HK-2 (cell line): ENCODE measurements around the gene MC4R.
"Not testable (repeated sequence)": the region's sequence is repeated elsewhere in the genome, so short reads cannot be mapped to it uniquely, and the experiment has no call there.

Source experiments
- DNase-seq: peaks from one replicate; pipeline ENCODE4 v3.0.0-alpha.2; 2018; ENCODE audit not compliant: unreplicated experiment

The MC4R gene

DNA sequence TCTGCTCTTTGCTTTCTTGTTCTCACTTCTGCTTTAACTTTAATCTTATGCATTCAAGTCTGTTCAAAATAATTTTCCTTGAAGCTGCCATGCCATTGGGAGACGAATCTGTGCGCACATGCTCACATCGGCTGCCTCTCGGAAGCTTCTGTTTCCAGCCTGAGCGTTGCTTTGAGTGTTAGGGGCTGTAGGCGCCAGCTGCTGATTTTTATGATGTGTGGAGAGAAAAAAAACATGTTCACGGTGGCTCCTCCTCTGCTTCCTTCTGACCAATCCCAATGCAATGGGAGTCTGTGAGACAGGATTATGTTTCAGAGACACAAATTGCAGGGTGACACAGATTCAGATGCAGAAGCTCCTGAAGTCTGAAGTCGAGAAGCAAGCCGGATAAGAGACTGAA is at the start of gene MC4R:
TSS of gene MC4R (minus strand) at position 180 of the 400 bp plus-strand sequence. CDS start 426 bp downstream, outside the sequence.
- no peak for DNase-seq

DNA sequence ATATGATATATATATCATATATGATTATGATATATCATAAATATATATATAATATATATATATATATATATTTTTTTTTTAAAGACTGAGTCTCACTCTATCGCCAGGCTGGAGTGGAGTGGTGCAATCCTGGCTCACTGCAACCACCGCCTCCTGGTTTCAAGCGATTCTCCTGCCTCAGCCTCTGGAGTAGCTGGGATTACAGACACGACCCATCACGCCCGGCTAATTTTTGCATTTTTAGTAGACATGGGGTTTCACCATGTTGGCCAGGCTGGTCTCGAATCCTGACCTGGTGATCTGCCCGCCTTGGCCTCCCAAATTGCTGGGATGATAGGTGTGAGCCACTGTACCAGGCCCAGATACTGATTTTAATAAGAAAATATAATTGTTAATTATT is 49.7 kb upstream of the MC4R start:
- DNase-seq, result not testable (repeated sequence)

DNA sequence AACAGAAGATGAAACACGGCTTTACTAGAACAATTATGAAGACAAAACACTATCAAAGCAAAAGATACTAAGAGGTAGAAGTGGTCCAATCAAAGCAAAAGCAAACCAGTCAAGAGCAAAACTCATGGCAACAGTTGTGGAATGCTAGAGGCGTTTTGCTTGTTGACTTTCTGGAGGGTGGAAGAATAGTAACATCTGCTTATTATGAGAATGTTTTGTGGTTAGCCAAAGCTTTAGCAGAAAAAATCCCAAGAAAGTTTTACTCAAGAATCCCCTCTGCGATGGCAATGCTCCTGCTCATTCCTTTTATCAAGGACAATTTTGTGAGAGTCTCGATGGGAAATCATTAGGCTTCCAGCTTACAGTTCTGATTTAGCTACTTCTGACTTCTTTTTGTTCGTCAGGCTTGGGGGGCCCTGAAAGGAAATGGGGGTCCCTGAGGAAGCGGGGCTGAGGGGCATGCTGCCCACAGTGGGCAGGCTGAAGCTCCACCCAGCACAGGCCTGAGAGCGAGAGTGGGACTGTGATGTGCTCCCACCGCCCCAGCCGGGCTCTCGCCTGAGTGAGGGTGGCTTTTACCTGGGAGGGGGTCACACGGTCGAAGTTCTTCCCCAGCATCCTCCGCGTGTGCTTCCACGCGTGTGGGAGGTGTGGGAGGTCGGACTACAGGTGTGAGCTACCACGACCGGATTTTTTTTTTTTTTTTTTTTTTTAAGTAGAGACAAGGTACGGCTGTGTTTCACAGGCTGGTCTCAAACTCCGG is 49.0 kb upstream of the MC4R start:
- DNase-seq, result no peak

DNA sequence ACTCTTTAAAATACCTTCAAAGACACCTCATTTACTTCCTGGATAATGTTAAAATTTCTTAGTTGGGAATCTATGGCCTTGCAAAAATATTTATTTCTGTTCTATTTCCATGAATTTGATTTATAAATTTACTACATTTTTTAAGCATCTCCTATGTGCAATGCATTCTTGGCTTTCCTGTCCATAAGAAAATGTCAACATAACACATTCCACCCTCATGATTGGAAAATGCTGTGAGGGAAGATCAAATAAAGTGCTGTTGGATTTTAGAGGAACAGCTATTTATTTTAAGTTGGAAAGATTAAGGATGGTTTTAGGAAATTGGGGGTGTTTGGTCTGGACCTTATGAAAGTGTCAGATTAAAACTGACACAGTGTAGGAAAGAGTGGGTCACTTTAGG is 45.4 kb upstream of the MC4R start:
- DNase-seq, result no peak

DNA sequence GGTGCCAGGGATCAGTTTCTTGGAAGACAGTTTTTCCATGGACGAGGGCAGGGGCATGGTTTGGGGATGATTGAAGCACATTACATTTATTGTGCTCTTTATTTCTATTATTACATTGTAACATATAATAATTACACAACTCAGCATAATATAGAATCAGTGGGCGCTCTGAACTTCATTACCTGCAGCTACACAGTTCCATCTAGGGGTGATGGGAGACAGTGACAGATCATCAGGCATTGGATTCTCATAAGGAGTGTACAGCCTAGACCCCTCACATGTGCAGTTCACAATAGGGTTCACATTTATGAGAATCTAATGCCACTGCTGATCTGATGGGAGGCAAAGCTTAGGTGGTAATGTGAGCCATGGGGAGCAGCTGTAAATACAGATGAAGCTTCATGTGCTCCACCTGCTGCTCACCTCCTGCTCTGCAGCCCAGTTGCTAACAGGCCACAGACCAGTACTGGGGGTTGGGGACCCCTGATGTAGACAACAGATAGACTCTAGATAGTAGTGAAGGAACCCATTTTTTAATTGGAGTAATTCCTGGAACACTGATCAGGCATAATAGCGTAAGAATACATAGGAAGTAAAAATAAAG is 41.5 kb upstream of the MC4R start:
- peak; percentile 6 for DNase-seq

DNA sequence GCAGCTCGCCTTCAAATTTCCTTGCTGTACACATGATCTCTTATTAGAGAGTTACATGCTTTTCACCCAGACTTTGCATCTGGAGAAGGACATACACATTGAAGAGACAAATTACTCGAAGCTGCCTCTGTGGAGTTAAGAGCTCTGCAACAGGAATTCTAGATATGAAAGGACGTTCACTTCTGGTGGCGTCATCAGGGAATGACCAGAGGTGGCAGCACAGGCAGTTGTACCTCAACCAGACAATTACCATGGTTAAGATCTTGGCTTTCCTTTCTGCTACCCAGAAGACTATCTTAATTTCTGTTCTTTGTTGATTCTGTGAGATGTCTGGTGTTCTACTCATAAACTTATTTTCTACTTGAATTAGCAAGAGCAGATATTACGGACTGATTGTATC is 39.1 kb upstream of the MC4R start:
- no peak for DNase-seq

DNA sequence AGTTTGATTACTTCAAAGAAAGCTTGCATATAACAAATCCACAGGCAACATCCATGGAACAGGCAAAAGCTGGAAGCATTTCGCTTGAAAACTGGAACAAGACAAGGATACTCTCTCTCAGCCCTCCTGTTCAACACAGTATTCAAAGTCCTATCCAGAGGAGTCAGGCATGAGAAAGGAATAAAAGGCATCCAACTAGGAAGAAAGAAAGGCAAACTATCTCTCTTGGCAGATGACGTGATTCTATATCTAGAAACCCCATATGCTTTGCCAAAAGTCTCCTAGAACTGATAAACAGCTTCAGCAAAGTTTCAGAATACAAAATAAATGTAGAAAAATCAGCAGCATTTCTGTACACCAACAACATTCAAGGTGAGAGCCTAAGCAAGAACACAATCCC is 34.1 kb upstream of the MC4R start:
- no peak for DNase-seq

DNA sequence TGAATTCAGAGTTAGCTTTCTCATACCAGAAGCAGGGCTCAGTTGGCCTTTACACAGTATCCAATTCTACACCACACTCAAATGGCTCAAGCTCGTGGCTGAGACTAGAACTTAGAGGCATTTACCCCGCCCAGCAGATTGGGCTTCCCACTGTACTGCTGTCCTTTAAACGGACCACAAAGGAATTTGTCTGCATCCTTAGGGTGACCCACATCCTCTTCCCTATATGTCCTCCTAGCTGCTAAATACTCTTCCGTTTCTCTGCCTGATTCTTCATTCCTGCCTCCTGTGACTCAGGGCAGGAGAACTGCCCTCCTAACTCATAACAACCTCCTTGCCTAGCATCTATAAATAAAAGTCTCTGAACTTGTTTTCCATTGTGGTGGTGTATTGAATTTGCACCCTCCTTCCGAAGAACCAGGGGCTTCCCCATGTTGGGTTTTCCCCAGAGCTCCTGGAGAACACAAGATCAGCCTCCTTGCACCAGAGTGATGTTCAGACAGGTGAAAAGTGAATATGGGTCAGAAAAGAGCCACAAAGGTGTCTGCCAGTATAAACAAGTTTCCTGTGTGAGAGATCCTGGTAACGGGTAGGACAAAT is 32.0 kb upstream of the MC4R start:
- no peak for DNase-seq

DNA sequence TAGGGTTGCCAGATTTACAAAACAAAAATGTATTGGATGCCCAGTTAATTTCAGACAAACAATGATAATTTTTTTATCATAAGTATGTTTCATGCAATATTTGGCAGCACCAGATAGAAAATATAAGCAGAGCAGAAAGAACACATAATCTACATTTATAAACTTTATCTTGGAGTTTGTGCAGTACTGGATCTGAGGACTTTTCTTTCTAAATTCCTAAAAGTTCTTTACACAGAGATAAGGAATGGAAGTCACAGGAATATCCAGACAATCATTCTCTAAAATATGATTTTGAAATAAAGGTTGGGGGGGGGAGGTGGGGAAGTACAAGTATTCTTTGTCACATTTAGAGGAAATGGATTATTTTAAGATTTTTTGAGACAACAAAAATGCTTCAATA is 28.8 kb upstream of the MC4R start:
- no peak for DNase-seq

DNA sequence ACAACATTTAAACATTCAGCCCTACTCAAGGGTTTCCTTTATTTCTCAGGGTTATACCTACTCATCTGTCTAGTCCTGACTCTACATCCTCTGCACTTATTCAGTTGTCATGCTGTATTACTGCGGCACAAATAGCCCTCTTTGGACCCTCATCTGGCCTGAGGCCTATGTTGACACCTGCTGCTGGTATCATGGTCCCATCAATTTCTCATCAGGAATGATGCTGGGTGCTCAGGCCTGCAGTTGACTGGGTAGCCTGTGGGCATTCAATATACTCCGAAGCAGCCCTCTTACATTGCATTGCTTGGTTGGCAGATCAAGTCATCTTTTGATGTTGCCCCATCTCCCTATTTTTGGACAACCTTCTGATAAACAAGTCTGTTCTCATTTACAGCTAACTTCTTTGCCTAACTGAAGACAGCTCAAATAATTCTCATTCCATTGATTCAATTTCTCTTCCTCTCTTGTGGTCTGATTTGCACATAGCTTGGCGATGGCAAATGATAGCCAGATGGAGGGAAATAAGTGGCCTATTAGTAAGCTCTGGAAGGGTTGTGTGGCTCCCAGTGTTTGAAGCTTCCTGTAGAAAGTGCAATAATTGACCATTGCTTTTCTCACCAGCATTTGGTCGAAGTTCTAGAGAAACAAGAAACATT is 19.1 kb upstream of the MC4R start:
- no peak for DNase-seq

DNA sequence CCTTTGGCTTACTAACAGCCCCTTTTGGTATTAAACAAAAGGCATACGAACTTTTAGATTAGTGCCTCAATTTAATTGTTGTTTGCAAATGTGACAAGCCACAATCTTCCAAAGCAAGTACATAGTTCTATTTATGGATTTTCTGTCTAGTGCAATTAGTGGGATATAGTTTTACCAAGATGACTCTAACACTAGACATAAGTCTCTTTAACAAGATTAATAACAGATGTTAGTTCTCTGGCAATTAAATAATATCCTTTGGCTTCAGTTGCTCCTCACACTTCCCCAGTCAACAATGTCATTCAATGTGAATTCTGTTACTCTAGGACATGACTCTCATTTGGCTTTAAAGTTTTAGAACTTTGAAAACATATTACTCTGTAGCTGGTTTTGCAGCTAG is 16.7 kb upstream of the MC4R start:
- no peak for DNase-seq

DNA sequence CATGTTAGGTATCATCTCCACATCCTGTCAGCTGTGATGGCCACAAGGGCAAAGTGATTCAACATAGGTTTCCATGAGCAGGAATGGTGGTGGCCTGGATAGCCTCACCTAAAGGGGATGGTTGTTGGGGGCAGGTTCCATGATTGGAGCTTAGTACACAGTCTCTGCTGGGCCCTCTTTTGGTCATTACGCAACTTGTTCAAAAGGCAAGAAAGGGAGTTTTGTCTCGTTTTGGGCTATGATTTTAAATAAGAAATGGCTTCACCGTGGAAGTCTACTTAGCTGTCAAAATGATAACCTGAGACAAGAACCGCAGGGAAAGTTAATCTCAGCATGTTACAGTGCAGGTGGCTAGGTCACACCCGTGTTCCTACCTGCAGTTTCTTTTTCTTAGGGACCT is 13.1 kb upstream of the MC4R start:
- DNase-seq, result no peak

DNA sequence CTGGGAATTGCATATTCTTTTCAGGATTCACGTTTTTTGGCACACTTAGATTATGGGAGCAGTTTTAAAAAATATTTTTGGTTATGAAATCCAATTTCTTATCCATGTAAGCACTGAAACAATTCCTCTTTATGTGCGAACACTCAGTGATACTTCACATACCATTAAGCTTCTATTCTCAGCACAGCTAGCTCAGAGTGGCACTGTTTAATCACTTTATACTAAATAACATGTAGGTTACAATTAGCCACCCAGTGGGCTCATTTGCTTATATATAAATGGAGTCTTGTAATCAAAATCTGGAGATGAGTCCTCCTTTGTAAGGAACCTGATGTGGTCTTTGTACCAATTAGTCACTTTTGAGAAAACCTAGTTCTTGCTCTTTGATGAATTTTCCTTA is 11.3 kb upstream of the MC4R start:
- DNase-seq, result no peak

DNA sequence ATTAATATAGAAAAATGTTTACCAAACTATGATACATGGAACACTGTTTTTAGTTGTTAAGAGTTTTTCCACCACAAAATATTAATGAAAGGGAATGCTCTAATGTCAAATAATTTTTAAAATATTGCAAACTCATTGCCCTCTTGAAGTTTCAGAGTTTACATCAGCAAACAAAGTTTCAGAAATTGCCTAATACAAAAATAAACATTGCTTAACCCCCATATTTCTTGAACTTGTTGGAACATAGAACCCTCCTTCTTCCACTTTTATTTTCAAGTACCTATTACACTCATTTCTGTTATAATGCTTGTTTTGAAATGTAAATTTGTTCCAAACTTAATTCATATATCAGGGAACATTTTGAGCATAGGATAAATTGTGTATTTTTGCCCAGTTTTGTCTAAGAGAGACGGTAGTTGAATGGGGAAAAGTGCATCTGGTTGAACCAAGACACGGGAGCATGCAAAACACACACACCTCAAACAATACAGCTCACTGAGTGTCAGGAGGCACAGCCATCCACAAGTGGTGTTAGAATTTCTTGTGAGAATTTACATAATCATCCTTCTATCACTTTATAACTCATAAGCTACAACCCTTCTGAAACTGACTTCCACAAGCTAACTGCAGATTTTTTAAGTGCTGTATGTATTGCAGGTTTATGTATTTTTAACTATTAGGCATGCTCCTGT is 5.3 kb upstream of the MC4R start:
- no peak for DNase-seq

DNA sequence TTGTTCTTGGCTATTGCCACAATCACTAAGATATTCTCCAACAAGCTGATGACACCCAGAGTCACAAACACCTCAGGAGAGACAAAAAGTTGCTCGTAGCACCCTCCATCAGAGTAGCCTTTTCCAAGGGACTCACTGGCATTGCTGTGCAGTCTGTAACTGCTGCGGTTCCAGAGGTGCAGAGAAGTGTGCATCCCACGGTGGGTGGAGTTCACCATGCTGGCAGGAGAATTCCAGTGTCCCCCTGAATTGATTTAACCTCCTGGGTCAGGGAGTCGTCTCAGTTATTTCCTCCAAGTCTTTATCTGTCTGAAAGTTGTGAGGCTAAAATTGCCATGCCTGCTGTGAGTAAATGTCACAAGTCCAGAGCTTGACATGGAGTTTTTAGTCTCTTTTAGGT is 443 bp downstream of the MC4R start:
- DNase-seq, result no peak

DNA sequence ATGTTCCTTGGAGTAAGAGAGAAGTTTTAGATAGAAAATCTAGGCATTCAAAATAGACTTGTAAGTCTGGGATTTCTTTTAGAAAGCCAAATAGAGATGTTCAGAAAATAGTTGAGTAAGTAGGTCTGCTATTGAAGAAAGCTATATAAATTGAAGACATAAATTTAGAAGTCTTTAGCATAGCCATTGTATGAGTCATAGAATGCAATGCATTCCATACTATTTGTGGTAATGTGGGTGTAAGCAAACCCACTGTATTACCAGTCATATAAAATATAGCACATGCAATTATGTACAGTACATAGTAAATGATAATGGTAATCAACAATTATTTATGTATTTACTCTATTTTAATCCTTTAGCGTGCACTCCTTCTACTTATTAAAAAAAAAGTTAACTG is 14.1 kb downstream of the MC4R start:
- no peak for DNase-seq

DNA sequence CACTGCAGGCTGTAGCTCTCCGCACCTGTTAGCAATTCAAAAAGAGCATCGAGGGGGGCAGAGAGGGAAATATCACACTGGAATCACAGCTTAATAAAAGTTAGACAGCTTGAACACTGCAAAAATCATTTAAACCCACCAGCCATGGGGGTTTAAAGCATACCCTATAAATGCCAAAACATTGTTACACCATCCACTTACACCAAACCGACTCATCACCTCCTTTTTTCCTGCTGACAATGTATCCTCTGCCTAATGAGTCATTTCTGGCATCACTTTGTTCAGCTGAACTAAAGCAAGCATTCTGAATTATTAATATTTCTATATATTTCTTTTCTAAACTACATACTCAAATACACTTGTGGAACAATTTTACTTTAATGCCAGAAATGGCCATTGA is 21.6 kb downstream of the MC4R start:
- no peak for DNase-seq

DNA sequence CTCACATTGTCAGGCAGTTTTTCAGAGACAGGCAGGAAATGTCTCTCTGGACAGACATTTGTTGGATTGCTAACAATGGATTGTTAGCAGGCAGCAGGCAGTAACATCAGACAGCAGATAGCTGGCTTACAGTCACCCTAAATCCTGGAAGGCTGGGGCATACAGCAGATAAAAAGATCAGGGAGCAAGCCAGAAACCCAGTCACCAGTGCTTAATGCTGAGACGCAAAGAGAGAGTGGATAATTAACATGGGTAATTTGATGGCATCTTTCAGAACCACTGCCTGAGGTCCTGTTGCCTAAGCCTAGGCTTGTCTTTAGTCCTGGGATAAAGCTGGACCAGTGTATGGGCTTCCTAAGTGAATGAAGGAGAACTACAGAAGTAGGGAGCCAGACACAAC is 22.4 kb downstream of the MC4R start:
- no peak for DNase-seq

DNA sequence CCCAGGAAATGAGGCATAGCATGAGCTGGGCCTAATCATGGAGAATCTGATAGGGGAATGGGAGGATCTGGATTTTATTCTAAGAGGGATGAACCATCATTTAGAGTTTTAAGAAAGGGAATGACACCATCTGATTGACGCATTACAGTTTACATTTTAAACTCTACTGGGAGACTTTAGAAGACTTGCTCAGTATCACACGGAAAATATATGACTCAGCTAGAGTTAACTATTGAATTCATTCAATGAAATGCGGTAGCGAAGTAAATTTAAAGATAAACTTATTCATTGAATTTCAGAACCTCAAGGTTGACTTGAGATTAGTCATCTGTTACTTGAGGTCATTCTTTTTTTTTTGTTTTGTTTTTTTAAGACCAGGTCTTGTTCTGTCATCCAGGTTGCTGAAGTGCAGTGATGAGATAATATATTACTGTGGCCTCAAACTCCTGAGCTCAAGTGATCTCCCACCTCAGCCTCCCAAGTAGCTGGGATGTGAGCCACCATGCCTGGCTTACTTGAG is 25.0 kb downstream of the MC4R start:
- DNase-seq, result peak; percentile 17

DNA sequence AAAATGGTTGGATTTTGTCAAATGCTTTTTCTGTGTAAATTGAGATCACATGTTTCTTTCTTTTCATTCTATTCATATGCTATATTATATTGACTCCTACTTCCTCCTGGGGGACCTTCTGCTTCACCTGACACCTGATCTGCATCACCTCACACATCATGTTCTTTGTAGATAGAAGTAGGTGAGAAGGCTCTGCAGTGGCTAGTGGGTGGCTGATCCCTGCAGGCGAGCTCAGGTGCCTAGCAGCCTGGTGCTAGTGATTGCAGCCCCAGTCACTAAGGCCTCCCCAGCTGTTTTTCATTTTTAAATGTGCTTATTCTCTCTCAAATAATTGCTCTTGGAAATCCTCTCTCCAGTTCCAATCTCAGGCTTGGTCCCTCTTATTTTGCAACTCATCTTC is 33.6 kb downstream of the MC4R start:
- no peak for DNase-seq

DNA sequence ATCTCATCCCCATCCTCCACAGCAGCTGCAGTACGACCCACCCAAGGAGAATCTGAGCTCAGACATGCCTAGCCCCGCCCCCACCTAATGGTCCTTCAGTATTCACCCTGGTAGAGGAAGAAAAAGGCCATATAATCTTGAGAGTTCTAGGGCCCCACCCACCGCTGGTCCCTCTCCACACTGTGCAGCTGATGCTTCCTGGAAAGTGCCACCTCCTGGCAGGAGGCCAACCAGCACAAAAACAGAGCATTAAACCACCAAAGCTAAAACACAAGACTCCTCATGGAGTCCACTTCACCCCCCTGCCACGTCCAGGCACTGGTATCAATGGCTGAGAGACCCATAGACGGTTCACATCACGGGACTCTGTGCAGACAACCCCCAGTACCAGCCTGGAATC is 40.7 kb downstream of the MC4R start:
- no peak for DNase-seq

DNA sequence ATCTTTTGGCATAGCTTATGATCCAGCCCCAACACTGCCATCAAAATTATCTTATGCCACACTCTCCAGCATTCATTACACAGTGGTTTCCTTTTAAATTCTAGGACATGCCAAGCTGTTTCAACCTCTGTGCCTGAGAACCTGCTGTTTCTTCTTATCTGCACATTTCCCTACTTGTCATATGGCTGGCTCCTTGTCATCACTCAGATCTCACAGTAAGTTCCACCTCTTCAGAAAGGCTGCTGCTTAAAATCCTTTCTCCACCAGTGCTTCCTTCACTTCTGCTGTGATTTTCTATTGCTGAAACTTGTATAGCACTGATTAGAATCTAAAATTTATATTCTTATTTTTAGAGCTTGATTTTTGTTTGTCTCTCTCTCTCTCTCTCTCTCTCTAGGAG is 43.4 kb downstream of the MC4R start:
- no peak for DNase-seq
